Muscle of arm (tissue), 12 donors: Measurements from ENCODE around the gene PALLD. TPM values are rescaled to one million over a fixed set of nuclear protein-coding genes. Genes with fewer than 3 reads are reported as not detected.
"Not testable (repeated sequence)": the region's sequence is repeated elsewhere in the genome, so short reads cannot be mapped to it uniquely, and the experiment has no call there.

Source experiments
- DNase-seq: peaks from one replicate; pipeline ENCODE4 v3.0.0-alpha.2; 2013
- polyA plus RNA-seq, 12 donors: library from polyadenylated mRNA; unstranded; fragments of 120-200 nt; gene quantifications; one replicate each; pipeline ENCODE4 v1.2.1, GENCODE V29; 2013; ENCODE audit not compliant: insufficient read length in 12 of 12

PALLD gene
- polyA plus RNA-seq, 12 donors: 114 to 205 (median 160) TPM; not detected in 1

- no peak for DNase-seq
Observed at GRCh38 chr4:168725930-168726329, 229.1 kb downstream of the PALLD start.

GRCh38 chr4:168727181-168727580, 230.3 kb downstream of the PALLD start:
- DNase-seq: not testable (repeated sequence)

GRCh38 chr4:168731006-168731636, 234.3 kb downstream of the PALLD start:
- no peak for DNase-seq

GRCh38 chr4:168731706-168732414, 235.0 kb downstream of the PALLD start:
- no peak for DNase-seq

GRCh38 chr4:168732714-168733113, 235.9 kb downstream of the PALLD start:
- no peak for DNase-seq

GRCh38 chr4:168734703-168735678, 238.1 kb downstream of the PALLD start:
- peak; percentile 57 for DNase-seq

GRCh38 chr4:168735735-168736134, 238.9 kb downstream of the PALLD start:
- DNase-seq: no peak

GRCh38 chr4:168736860-168737805, 240.3 kb downstream of the PALLD start:
- DNase-seq: no peak

- no peak for DNase-seq
Observed at GRCh38 chr4:168737806-168738172, 240.9 kb downstream of the PALLD start.

- no peak for DNase-seq
Observed at GRCh38 chr4:168739886-168740285, 243.0 kb downstream of the PALLD start.

- DNase-seq: no peak
Observed at GRCh38 chr4:168740691-168741090, 243.8 kb downstream of the PALLD start.

- DNase-seq: no peak
Observed at GRCh38 chr4:168741281-168742173, 244.7 kb downstream of the PALLD start.

GRCh38 chr4:168743131-168743530, 246.3 kb downstream of the PALLD start:
- no peak for DNase-seq

- DNase-seq: no peak
Observed at GRCh38 chr4:168743601-168744000, 246.7 kb downstream of the PALLD start.

- no peak for DNase-seq
Observed at GRCh38 chr4:168744021-168744420, 247.2 kb downstream of the PALLD start.

- DNase-seq: no peak
Observed at GRCh38 chr4:168748807-168749206, 252.0 kb downstream of the PALLD start.

GRCh38 chr4:168751263-168752225, 254.7 kb downstream of the PALLD start:
- DNase-seq: no peak

GRCh38 chr4:168755598-168756477, 259.0 kb downstream of the PALLD start:
- no peak for DNase-seq
